ENCODE results near the gene HSDL2. TPM values are rescaled to one million over a fixed set of nuclear protein-coding genes. Genes with fewer than 3 reads are reported as not detected.
"Not testable (repeated sequence)": the region's sequence is repeated elsewhere in the genome, so short reads cannot be mapped to it uniquely, and the experiment has no call there.

HSDL2 gene
- total and polyA plus RNA-seq, 2 experiments from 2014 or later = 35.8 to 39.2 TPM

DNA sequence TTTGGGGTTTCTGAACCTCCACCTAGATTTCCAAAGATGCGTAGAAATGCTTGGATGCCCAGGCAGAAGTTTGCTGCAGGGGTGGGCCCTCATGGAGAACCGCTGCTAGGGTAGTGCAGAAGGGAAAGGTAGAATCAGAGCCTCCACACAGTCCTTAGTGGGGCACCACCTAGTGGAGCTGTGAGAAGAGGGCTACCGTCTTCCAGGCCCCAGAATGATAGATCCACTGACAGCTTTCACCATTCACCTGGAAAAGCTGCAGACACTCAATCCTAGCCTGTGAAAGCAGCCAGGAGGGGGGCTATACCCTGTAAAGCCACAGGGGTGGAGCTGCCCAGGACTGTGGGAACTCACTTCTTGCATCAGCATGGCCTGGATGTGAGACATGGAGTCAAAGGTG, 13.3 kb upstream of the HSDL2 start:
- H3K9ac ChIP-seq = no peak overlapping the region
- in situ Hi-C loops (cut with MboI) = no loop called here

DNA sequence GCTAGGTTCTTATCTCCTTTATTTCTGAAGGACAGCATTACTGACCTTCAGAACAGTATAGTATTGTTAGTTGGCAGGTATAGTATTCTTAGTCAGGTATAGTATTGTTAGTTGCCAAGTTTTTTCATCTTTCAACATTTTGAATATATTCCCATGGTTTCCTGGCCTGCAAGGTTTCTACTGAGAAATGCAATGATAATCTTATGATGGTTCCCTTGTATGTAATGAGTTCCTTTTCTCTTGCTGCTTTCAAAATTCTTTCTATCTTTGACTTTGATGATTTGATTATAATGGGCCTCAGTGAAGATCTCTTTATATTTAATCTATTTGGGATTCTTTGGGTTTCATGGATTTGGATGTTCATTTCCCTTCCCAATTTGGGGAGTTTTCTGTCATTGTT, 12.4 kb upstream of the HSDL2 start:
- no peaks in the 10 kb centered on the region for H4K20me1 ChIP-seq (ENCODE audit: insufficient read depth)
- no peak overlapping the region for H3K4me3 ChIP-seq
- H3K9me2 ChIP-seq (ENCODE audit: insufficient read depth) = no peaks in the 10 kb centered on the region
- no peaks in the 10 kb centered on the region for H3K27me3 ChIP-seq (replicated peaks; ENCODE audit: insufficient read depth)
- in situ Hi-C loops (cut with MboI) = no loop called here
- H3K9ac ChIP-seq = no peak overlapping the region
- no peaks in the 10 kb centered on the region for H3K9me3 ChIP-seq (ENCODE audit: low read depth)
- no peak for TF ChIP-seq EZH2phosphoT487 (IDR thresholded peaks at IDR 0.05; ENCODE audit: insufficient read depth, low read depth)
- no peak for TF ChIP-seq EZH2 (IDR thresholded peaks at IDR 0.05; ENCODE audit: insufficient read depth, poor library complexity, severe bottlenecking)
- H3F3A ChIP-seq (ENCODE audit: insufficient read depth) = no peaks in the 10 kb centered on the region
- no peak overlapping the region for H3K4me2 ChIP-seq (ENCODE audit: unreplicated experiment)
- no peak overlapping the region for H3K27ac ChIP-seq
- no peak for DNase-seq
- H3K4me1 ChIP-seq (ENCODE audit: insufficient read depth) = no peaks in the 10 kb centered on the region
- no peaks in the 10 kb centered on the region for H3K36me3 ChIP-seq (ENCODE audit: low read depth)
- H2AFZ ChIP-seq = no peak overlapping the region
- H3K79me2 ChIP-seq (ENCODE audit: insufficient read depth) = no peaks in the 10 kb centered on the region

More for the DNA sequence above, 13.3 kb upstream of the HSDL2 start:
- no peak overlapping the region for H3K27ac ChIP-seq
- DNase-seq = no peak
- no peaks in the 10 kb centered on the region for H3K4me1 ChIP-seq (ENCODE audit: insufficient read depth)
- H3K27me3 ChIP-seq (replicated peaks; ENCODE audit: insufficient read depth) = no peaks in the 10 kb centered on the region
- WGBS, 2 experiments (ENCODE audit: low coverage in 1 of 2, low lambda C conversion rate in 2 of 2, missing lambda C conversion rate in 2 of 2) = 71 to 80% methylated on average over 3 of the region's 3 CpGs
- no peaks in the 10 kb centered on the region for H3F3A ChIP-seq (ENCODE audit: insufficient read depth)
- no peaks in the 10 kb centered on the region for H3K9me3 ChIP-seq (ENCODE audit: low read depth)
- no peak overlapping the region for H3K4me3 ChIP-seq
- no peaks in the 10 kb centered on the region for H4K20me1 ChIP-seq (ENCODE audit: insufficient read depth)
- no peak overlapping the region for H2AFZ ChIP-seq
- no peaks in the 10 kb centered on the region for H3K36me3 ChIP-seq (ENCODE audit: low read depth)
- no peaks in the 10 kb centered on the region for H3K9me2 ChIP-seq (ENCODE audit: insufficient read depth)
- no peak overlapping the region for H3K4me2 ChIP-seq (ENCODE audit: unreplicated experiment)
- no peak for TF ChIP-seq EZH2 (IDR thresholded peaks at IDR 0.05; ENCODE audit: insufficient read depth, poor library complexity, severe bottlenecking)
- TF ChIP-seq EZH2phosphoT487 (IDR thresholded peaks at IDR 0.05; ENCODE audit: insufficient read depth, low read depth) = no peak
- H3K79me2 ChIP-seq (ENCODE audit: insufficient read depth) = no peaks in the 10 kb centered on the region

DNA sequence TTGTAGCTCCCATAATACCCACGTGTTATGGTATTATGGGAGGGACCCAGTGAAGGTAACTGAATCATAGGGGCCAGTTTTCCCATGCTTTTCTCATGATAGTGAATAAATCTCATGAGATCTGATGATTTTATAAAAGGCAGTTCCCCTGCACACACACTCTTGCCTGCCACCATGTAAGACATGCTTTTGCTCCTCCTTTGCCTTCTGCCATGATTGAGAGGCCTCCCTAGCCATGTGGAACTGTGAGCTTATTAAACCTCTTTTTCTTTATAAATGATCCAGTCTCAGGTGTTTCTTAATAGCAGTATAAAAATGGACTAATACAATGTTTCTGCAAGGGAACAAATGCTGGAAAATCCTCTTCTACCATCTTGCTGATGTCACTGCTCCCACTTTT, 10.1 kb upstream of the HSDL2 start:
- Histone ChIP-seq H3K9ac (no peak overlapping the region), H3F3A (ENCODE audit: insufficient read depth) (no peaks in the 10 kb centered on the region), H3K9me3 (ENCODE audit: low read depth) (no peaks in the 10 kb centered on the region), H3K4me2 (ENCODE audit: unreplicated experiment) (no peak overlapping the region), H3K36me3 (ENCODE audit: low read depth) (no peaks in the 10 kb centered on the region), H3K27me3 (replicated peaks; ENCODE audit: insufficient read depth) (no peaks in the 10 kb centered on the region), H3K79me2 (ENCODE audit: insufficient read depth) (no peaks in the 10 kb centered on the region), H3K27ac (no peak overlapping the region), H2AFZ (no peak overlapping the region), H4K20me1 (ENCODE audit: insufficient read depth) (no peaks in the 10 kb centered on the region), H3K4me1 (ENCODE audit: insufficient read depth) (no peaks in the 10 kb centered on the region), H3K9me2 (ENCODE audit: insufficient read depth) (no peaks in the 10 kb centered on the region), H3K4me3 (no peak overlapping the region)
- TF ChIP-seq EZH2phosphoT487 (IDR thresholded peaks at IDR 0.05; ENCODE audit: insufficient read depth, low read depth) = no peak
- TF ChIP-seq EZH2 (IDR thresholded peaks at IDR 0.05; ENCODE audit: insufficient read depth, poor library complexity, severe bottlenecking) = no peak
- DNase-seq = no peak
- in situ Hi-C loops (cut with MboI) = no loop called here
- 87 to 88% methylated on average over 1 of the region's 1 CpG for WGBS, 2 experiments (ENCODE audit: low coverage in 1 of 2, low lambda C conversion rate in 2 of 2, missing lambda C conversion rate in 2 of 2)

DNA sequence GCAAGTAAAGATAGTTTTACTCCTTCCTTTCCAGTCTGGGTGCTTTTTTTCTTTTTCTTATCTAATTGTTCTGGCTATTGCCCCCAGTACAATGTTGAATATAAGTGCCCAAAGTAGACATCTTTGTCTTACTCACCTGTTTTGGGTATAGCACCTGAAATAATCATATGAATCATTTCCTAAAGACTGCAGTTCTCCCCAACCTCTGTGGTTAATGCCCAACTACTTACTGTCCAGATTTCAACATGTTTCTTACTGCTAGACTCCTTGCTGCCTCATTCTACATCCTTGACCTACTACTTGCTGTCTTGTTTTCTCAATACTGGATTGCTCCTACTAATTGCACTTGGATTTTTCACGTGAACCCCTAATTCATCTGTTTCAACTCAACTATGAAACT, 8.8 kb upstream of the HSDL2 start:
- no peaks in the 10 kb centered on the region for H3K79me2 ChIP-seq (ENCODE audit: insufficient read depth)
- H3K9me2 ChIP-seq (ENCODE audit: insufficient read depth) = no peaks in the 10 kb centered on the region
- no peaks in the 10 kb centered on the region for H3K4me1 ChIP-seq (ENCODE audit: insufficient read depth)
- no peaks in the 10 kb centered on the region for H3K9me3 ChIP-seq (ENCODE audit: low read depth)
- no peaks in the 10 kb centered on the region for H3K27me3 ChIP-seq (replicated peaks; ENCODE audit: insufficient read depth)
- H3K27ac ChIP-seq = no peak overlapping the region
- no peaks in the 10 kb centered on the region for H3K36me3 ChIP-seq (ENCODE audit: low read depth)
- in situ Hi-C loops (cut with MboI) = no loop called here
- H3K9ac ChIP-seq = no peak overlapping the region
- TF ChIP-seq EZH2phosphoT487 (IDR thresholded peaks at IDR 0.05; ENCODE audit: insufficient read depth, low read depth) (no peak), EZH2 (IDR thresholded peaks at IDR 0.05; ENCODE audit: insufficient read depth, poor library complexity, severe bottlenecking) (no peak)
- WGBS, 2 experiments (ENCODE audit: low coverage in 1 of 2, low lambda C conversion rate in 2 of 2, missing lambda C conversion rate in 2 of 2) = 48 to 57% methylated on average over 1 of the region's 1 CpG
- no peaks in the 10 kb centered on the region for H3F3A ChIP-seq (ENCODE audit: insufficient read depth)
- no peak overlapping the region for H2AFZ ChIP-seq
- no peak overlapping the region for H3K4me2 ChIP-seq (ENCODE audit: unreplicated experiment)
- DNase-seq = no peak
- no peak overlapping the region for H3K4me3 ChIP-seq
- no peaks in the 10 kb centered on the region for H4K20me1 ChIP-seq (ENCODE audit: insufficient read depth)

DNA sequence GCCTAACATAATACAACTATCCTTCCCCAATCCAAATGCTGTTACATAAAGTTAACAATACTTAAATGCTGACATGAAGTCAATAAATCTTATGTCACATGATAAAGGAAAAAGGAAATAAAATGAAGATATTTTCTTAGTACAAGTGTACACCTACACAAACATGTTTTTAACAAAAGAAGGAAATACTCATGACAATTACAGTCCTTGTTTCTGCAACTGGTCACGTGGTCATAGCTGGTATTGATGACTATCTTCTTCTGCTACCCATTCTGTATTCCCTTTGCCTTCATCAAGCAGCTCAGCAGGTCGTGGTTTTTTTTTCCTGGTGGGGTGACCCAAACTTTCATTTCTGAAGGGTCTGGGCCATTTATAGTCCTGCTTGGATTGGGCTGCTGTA, 6.2 kb upstream of the HSDL2 start:
- H3K4me3 ChIP-seq; H3K9me3 ChIP-seq (ENCODE audit: low read depth); DNase-seq; in situ Hi-C loops (cut with MboI); H3K36me3 ChIP-seq (ENCODE audit: low read depth); H3K9ac ChIP-seq; H3F3A ChIP-seq (ENCODE audit: insufficient read depth); H3K4me1 ChIP-seq (ENCODE audit: insufficient read depth); H3K4me2 ChIP-seq (ENCODE audit: unreplicated experiment); H2AFZ ChIP-seq; H3K27me3 ChIP-seq (replicated peaks; ENCODE audit: insufficient read depth); H3K27ac ChIP-seq; H3K9me2 ChIP-seq (ENCODE audit: insufficient read depth); H4K20me1 ChIP-seq (ENCODE audit: insufficient read depth): not testable (repeated sequence)
- H3K79me2 ChIP-seq (ENCODE audit: insufficient read depth) = peaks cover 20% of the 10 kb centered on the region
- 68 to 78% methylated on average over 2 of the region's 2 CpGs for WGBS, 2 experiments (ENCODE audit: low coverage in 1 of 2, low lambda C conversion rate in 2 of 2, missing lambda C conversion rate in 2 of 2)

DNA sequence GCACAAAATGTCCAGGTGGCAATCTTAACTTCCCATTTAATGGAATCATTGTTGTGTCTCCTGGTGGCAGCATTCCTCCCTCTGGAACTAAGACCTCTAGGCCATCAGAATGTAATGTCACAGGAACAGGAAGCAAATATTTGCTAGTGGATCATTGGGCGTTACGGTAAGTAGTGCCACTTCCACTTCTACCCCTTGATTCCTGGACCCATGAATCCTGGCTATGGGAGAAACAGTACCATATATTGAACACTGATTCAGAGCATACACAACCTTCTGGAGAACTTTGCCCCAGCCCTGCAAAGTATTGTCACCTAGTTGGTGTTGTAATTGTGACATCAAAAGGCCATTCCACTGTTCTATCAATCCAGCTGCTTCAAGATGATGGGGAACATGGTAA, 5.7 kb upstream of the HSDL2 start:
- H3K4me2 ChIP-seq (ENCODE audit: unreplicated experiment); H3K9me2 ChIP-seq (ENCODE audit: insufficient read depth); H3K9ac ChIP-seq; H2AFZ ChIP-seq; DNase-seq; H3K4me1 ChIP-seq (ENCODE audit: insufficient read depth); H3K4me3 ChIP-seq; H3K9me3 ChIP-seq (ENCODE audit: low read depth); H3K36me3 ChIP-seq (ENCODE audit: low read depth); H4K20me1 ChIP-seq (ENCODE audit: insufficient read depth); H3K27ac ChIP-seq; H3F3A ChIP-seq (ENCODE audit: insufficient read depth); H3K27me3 ChIP-seq (replicated peaks; ENCODE audit: insufficient read depth); in situ Hi-C loops (cut with MboI): not testable (repeated sequence)
- H3K79me2 ChIP-seq (ENCODE audit: insufficient read depth) = peaks cover 20% of the 10 kb centered on the region
- 97 to 100% methylated on average over 2 of the region's 2 CpGs for whole genome bisulfite sequencing, 2 experiments (ENCODE audit: low coverage in 1 of 2, low lambda C conversion rate in 2 of 2, missing lambda C conversion rate in 2 of 2)

All from GM23248 (cell line).